Fibroblast of skin of right quadriceps (primary cell): ENCODE results near the gene ZIC4.

Experiments
- DNase-seq: peaks from one replicate; pipeline ENCODE4 v3.0.0-alpha.2; 2013

The ZIC4 gene

GRCh38 chr3:147404800-147405230 is 1.5 kb downstream of the ZIC4 start:
- DNase-seq, result no peak

- no peak for DNase-seq
Measured at GRCh38 chr3:147404000-147404799, 2.1 kb downstream of the ZIC4 start.

GRCh38 chr3:147403511-147403910 is 2.8 kb downstream of the ZIC4 start:
- no peak for DNase-seq

- no peak for DNase-seq
Measured at GRCh38 chr3:147402159-147402558, 4.2 kb downstream of the ZIC4 start.

- DNase-seq, result no peak
Measured at GRCh38 chr3:147401421-147401820, 4.9 kb downstream of the ZIC4 start.

- DNase-seq, result no peak
Measured at GRCh38 chr3:147400999-147401398, 5.3 kb downstream of the ZIC4 start.

GRCh38 chr3:147400111-147400510 is 6.2 kb downstream of the ZIC4 start:
- no peak for DNase-seq

- no peak for DNase-seq
Measured at GRCh38 chr3:147398813-147399534, 7.4 kb downstream of the ZIC4 start.

GRCh38 chr3:147397875-147398812 is 8.2 kb downstream of the ZIC4 start:
- no peak for DNase-seq

- DNase-seq, result peak; percentile 23
Measured at GRCh38 chr3:147397155-147397874, 9.0 kb downstream of the ZIC4 start.

- no peak for DNase-seq
Measured at GRCh38 chr3:147396712-147397046, 9.7 kb downstream of the ZIC4 start.

- no peak for DNase-seq
Measured at GRCh38 chr3:147395899-147396711, 10.2 kb downstream of the ZIC4 start.

- DNase-seq, result peak; percentile 14
Measured at GRCh38 chr3:147394884-147395225, 11.5 kb downstream of the ZIC4 start.

GRCh38 chr3:147393943-147394883 is 12.1 kb downstream of the ZIC4 start:
- DNase-seq, result peak; percentile 28

GRCh38 chr3:147393261-147393942 is 12.9 kb downstream of the ZIC4 start:
- DNase-seq, result peak; percentile 82

- DNase-seq, result no peak
Measured at GRCh38 chr3:147392625-147392946, 13.8 kb downstream of the ZIC4 start.

GRCh38 chr3:147391781-147392624 is 14.3 kb downstream of the ZIC4 start:
- peak; percentile 88 for DNase-seq

- no peak for DNase-seq
Measured at GRCh38 chr3:147390589-147391569, 15.5 kb downstream of the ZIC4 start.
